LHCN-M2 (cell line): ENCODE measurements around the gene OSBPL3. TPM values are rescaled to one million over a fixed set of nuclear protein-coding genes. Genes with fewer than 3 reads are reported as not detected.

Experiments used
- DNase-seq: peaks from one replicate; pipeline ENCODE4 v3.0.0-alpha.2; 2012; ENCODE audit warnings: low read depth
- total RNA-seq: library from RNA; depleted of rRNA; stranded (reverse); fragments of >200 nt; gene quantifications from 2 replicates; pipeline ENCODE4 v1.2.3, GENCODE V29; 2014; rRNA removed

OSBPL3 gene
- total RNA-seq, 1 experiment from 2014 or later, result 48.7 TPM

- DNase-seq, result no peak
Measured at GRCh38 chr7:24763303-24763901, 216.6 kb downstream of the OSBPL3 start.

DNA sequence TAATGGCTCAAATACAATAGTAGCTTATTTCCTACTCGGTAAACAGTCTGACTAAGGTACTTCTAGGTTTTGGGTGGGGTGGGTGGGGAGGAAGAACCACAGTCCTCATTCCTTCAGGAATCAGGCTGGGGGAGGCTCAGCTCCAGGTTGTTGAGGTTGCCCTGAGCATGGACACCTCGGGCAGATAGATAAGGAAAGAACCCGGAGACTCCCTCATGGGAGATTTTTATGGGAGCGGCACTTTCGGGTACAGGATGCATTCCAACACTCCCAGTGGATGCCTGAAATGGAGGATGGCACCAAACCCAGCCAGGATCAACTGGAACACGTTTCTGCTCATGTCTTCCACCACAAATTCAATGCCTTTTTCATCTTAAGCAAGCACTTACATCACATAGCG, 217.2 kb downstream of the OSBPL3 start:
- no peak for DNase-seq

- no peak for DNase-seq
Measured at GRCh38 chr7:24760968-24761367, 219.0 kb downstream of the OSBPL3 start.

DNA sequence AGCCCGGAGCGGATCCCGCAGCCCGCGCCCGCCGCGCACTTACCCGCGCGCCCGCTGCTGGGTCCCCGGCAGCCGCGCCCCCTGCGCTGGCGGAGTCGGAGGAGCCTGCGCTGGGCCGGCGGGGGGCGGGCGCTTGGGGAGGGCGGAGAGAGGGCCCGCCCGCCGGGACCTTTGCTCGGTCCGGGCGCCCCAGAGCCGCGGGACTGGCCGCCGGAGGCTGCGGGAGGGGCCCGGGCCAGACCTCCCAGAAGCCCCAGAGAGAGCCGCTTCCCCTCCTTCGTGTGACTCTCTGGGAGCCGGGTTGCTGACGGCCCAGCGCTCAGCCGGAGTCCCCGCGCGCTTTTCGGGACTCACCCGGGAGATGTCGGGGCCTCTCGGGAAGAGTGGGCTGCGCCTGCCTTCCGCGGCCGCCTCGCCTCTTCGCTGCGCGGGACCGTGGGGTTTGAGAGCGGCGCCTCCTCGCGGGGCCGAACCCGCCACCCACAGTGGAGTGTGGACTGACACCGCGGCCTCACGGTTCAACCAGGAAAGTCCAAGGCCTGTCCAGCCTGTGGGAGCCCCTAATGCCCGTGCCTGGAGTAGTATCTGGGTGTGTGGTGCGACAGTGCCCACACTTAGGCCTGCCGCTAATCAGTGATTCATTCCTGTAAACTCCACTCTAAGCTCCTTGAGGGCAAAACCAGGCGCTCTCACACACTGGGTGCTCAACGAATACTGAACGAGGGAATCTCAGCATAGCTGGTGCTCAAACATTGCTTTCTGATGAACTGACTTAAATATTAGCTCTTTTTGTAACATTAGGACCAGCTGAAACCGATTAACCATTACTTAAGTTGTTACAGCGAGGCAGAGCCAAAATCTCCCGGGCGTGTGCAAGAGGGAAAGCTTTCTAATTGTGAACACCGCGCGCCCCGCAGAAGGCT, 222.4 kb downstream of the OSBPL3 start, which contains the start of gene GSDME:
TSS of gene GSDME (minus strand) at position 112 of the 923 bp plus-strand sequence. CDS start 7,690 bp downstream, outside the sequence.
- DNase-seq, result peak; percentile 75

DNA sequence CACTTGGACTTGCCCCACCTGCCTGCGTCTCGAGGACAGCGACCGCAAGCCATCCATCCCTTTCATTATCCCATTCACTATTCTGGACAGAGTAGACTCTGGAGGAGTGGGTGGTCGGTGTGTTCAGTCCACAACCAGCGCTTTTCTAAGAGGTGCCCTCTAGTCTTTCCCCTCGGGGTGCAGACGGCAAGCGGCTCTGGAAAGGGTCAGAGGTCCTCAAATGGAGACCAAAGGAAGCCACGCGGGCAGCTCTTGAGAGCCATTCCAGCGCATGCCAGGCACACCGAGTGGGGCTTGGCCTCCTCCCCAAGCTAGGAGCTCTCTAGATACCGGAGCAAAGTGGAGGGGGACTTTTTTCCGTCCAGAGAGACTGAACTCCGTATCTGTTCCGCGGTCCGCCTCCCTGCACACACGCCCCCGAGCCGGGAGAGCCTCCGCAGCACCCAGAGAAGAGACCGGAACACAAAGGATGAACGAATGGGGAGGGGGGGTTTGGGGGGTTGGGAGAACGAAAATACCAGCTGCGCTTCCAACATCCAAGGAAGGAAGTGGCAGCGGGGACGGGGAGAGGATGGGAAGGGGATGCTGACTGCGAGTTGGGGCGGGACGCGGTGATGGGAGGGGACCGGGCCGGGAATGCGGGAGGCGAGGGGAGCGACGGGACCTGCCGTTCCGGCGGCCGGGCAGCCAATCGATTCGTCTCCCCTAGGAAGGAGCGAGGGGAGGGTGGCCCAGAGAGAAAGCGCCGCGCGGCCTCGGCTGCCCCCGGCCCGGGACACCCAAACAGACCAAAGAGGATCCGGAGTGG, 223.2 kb downstream of the OSBPL3 start:
- peak; percentile 67 for DNase-seq

DNA sequence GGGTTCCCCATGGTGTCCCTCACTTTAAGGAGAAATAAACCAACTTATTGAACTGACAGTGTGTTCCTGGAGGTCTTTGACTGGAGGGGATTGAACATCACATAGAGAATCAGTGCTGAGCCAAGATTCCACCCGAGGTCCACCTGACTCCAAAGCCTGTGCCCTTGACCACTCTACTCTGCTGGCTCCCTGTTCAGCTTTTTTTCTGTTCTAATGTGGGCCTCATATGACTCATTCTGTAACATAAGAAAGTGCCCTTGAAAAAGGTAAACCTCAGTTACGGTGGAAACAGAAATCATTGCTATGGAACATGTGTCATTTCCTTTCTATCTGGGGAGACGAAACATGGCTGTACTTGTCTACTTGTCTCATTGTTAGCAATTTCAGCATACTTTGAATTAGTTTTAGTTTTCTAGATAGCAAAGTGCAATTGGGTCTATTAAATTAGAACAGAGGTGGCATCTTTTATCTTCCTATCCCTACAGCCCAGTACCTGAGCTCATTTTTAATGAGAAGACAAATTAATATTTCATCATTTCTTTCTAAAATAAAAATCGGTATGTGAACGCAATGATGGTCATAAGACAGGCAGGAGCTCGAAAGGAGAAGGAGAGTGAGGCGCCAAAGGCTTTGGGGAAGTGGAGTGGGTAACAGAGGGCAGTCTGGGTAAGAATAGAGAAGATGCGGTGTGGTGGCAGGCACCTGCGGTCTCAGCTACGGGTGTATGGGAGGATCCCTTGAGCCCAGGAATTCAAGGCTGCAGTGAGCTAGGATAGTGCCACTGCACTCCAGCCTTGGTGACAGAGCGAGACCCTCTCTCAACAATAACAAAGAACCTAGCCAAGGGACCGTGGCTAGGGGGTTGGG, 224.2 kb downstream of the OSBPL3 start:
- DNase-seq, result peak; percentile 72

DNA sequence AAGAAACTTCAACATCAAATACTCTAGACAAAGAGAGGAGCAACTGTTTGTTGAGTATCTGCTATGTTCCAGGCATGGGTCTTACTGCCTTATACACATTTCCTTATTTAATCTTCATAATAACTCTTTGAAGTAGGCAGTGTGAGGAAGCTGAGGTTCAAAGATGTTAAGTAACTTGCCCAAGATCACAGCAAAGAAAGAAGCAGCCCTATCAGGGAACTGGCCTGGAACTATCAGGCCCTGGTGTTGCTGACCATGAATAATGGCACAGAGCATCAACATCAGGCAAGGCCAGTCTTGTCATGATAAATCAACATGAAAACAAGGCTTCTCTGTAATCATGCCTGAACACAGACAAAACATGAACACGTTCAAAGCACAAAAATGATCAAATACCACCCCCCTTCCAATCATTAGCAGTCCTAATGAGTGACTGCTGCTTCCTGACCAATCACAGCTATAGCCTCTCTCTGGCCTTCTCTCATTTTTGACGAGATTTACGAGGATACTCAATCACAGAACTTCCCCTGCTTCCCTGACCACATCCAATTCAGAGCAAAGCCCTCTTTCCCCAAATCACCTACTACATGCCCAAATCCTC, 225.0 kb downstream of the OSBPL3 start:
- no peak for DNase-seq

- no peak for DNase-seq
Measured at GRCh38 chr7:24752073-24752800, 227.7 kb downstream of the OSBPL3 start.

DNA sequence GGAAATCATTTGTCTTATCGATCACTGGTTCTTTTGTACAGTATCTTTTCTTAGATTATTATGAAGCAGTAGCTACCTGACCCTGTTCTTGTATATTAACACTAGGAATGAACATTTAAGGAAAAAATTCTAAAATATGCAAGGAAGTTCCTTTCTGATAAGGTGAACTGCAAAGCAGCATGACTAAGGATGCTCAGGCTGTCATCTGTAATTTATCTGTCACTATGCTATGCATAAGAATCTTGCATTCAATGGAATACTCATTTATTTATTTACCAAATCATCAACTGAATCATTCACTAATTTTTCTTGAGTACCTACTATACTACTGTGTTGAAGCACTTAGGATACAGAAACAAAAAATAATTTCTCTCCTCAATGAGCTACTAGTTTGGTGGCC, 228.5 kb downstream of the OSBPL3 start:
- DNase-seq, result no peak

DNA sequence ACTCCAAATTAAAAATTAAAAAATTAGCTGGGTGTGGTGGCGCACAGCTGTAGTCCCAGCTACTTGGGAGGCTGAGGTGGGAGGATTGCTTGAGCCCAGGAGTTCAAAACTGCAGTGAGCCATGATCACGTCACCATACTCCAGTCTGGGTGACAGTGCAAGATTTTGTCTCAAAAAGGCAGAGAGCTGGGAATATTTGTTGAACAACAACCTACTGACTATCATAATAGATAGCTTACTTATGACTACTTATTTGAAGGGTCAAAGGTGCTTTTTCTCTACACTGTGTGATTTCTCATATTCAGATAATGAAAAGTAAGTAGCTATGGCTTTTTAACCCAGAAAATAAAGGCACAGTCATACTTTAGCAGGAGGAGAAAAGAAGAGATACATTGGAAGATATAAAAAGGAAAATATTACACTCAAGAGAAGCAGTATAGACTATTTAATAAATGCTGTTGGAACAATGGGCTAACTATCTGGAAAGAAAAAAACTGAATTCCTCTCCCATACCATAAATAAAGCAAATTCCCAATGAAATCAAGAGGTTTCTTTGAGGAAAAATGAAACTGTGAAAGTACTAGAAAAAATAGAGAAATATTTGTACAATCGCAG, 229.4 kb downstream of the OSBPL3 start:
- DNase-seq, result no peak

DNA sequence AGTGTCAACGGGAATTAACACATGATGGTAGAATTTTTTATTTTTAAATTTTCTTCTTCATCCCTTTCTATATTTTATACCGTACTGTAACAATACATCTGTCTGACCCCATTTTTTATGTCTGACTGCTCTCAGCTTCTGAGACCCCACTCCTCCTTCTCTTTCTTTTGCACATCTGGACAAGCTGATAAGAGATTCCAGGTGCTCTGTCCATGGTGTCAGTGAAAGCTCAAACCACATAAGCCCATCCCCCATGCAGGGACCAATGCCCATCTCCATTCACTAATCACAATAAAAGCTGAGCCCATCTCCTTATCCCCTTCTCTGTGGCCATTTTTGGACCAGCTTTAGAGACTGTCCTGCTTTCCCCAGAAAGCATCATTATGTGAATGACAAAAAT, 231.5 kb downstream of the OSBPL3 start:
- DNase-seq, result no peak

Other genes starting within 250 kb of the OSBPL3 start
- 42.6 and 51.6 TPM in 2 replicates for gene GSDME, start 222.7 kb downstream of the OSBPL3 start, total RNA-seq
- gene CYCS, start 145.1 kb upstream of the OSBPL3 start, total RNA-seq, result 115 and 119 TPM in 2 replicates
- gene NPVF, start 248.3 kb upstream of the OSBPL3 start, total RNA-seq, result not detected in 2 replicates